MM.1S (cell line): ENCODE data around the gene RAB40A.

Experiments
- CTCF ChIP-seq: fragments of 300-600 bp; sonication (generic); IDR thresholded peaks from 2 replicates; pipeline ENCODE4 v1.5.1; 2016; ENCODE audit warnings: antibody characterized with exemption, low read length, mixed read lengths
- EZH2 ChIP-seq: fragments of 300-600 bp; sonication (generic); optimal IDR thresholded peaks from 2 replicates; pipeline ENCODE3; 2017; ENCODE audit warnings: low read depth, mild to moderate bottlenecking, antibody characterized with exemption, low read length, mixed read lengths
- EZH2phosphoT487 ChIP-seq: fragments of 300-600 bp; sonication (generic); IDR thresholded peaks from 2 replicates; pipeline ENCODE4 v1.6.1; 2018; ENCODE audit warnings: antibody characterized with exemption, low read length

- TF ChIP-seq EZH2 (no peak), CTCF (no peak), EZH2phosphoT487 (no peak)
Measured at GRCh38 chrX:103537871-103538387, 18.6 kb upstream of the RAB40A start.
